HG03175 (cell line): ENCODE results near the gene ADAMTS3.
"Not testable (repeated sequence)": the region's sequence is repeated elsewhere in the genome, so short reads cannot be mapped to it uniquely, and the experiment has no call there.

Experiments used
- ATAC-seq: cut with Tn5 transposase; IDR thresholded peaks from one replicate; pipeline ENCODE4 v1.9.1; 2021; ENCODE audit warnings: mild to moderate bottlenecking, moderate library complexity; ENCODE audit not compliant: unreplicated experiment

Gene ADAMTS3

GRCh38 chr4:72553540-72554337, 15.3 kb downstream of the ADAMTS3 start:
- no peak for ATAC-seq

- ATAC-seq: no peak
Observed at GRCh38 chr4:72552447-72552846, 16.6 kb downstream of the ADAMTS3 start.

GRCh38 chr4:72546456-72546855, 22.6 kb downstream of the ADAMTS3 start:
- ATAC-seq: no peak

DNA sequence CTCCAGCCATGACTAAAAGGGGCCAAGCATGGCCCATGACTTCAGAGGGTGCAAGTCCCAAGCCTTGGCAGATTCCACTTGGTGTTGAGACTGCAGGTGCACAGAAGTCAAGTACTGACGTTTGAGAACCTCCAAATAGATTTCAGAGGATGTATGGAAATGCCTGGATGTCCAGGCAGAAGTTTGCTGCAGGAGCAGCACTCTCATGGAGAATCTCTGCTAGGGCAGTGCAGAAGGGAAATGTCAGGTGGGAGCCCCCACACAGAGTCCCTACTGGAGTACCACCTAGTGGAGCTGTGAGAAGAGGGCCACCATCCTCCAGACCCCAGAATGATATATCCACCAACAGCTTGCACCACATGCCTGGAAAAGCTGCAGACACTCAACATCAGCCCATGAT, 28.3 kb downstream of the ADAMTS3 start:
- ATAC-seq: not testable (repeated sequence)

DNA sequence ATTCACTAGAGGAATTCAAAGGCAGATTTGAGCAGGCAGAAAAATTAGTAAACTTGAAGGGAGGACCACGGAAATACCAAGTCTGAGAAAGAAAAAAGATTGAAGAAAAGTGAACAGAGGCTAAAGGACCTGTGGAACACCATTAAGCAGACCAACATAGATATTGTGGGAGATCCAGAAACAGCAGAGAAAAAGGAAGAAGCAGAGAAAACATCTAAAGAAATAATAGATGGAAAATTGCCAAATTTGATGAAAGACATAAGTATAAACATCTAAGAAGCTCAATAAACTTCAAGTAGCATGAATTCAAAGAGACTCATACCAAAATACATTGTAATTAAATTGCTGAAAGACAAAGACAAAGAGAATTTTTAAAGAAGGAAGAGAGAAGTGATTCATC, 31.0 kb downstream of the ADAMTS3 start:
- no peak for ATAC-seq

DNA sequence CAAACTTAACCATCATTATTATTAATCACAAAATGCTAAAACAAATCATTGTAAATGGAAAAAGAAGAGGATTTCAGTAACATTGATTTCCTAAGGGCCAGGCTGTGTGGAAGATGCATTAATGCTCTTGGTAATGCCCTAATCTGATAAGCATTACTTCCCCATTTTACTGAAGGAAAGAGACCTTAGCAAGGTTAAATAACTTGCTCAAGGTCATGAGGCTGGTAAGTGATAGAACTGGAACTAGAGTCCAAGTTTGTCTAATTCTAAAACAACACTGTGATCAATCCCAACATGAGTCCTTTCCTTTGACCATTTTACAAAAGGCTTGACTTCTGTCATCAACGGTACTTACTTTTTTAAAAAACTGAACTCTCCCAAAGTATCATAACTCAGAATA, 32.6 kb downstream of the ADAMTS3 start:
- no peak for ATAC-seq

DNA sequence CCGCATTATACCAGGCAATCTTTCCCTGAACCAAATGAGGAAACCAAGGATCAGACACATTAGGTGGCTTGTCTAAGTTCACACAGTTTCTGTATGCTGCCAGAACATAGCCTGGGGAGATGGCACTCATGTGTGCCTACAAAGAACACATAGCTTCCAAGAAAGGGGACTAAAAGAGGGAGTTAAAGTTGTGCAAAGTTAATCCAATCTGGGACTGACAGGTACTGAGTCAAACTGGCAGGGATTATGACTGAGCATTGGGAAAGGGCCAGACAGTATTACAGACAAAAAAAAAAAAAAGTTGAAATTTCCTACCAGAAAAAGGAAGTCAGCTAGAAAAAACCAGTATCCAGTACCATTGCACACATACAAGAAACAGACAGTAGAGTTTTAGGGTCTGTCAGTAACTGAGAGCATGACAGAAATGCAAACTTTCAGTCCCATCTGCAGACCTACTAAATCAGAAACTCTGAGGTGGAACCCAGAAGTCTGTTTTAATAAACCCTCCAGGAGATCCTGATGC, 37.2 kb downstream of the ADAMTS3 start:
- no peak for ATAC-seq

DNA sequence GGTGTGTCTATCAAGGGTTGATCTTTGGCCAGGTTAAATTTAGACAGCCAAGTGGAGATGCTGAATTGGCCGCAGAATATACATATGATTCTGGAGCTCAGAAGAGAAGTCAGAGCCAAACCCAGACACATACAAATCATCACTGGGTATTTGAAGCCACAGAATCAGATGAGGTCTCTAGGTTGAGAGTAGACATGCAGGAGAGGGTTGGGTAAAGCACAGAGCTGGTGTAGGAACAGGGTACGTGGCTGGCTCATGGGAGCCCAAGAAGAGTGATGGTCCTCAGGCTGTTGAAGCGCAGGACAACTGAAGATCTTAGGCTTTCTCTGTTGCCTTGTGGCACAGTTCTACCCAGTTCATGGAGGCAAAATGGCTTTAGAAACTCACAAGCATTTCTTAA, 37.7 kb downstream of the ADAMTS3 start:
- no peak for ATAC-seq

DNA sequence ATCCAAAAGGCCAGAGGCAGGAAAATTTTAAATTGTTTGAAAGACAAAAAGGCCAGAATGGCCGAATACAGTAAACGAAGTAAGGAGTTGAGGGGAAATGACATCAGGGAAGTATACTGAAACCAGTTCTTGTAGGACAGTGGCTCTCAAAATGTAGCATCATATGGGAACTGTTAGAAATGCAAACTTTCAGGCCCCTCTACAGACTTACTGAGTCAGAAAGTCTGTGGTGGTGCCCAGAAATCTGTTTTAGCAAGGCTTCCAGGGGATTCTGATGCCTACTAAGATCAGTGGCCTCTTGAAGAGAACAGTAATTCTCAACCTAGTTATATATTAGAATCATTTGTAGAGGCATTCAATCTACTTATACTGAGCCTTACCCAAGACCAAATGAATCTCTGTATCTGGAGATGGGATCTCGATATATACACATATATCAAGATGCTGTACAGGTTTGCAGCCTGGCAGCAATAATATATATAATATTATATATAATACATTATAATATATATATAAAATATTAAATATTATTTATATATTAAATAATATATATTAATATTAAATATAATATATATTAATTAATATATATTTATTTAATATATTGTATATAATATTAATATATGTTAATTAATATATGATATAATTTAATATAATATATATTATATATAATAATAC, 39.7 kb downstream of the ADAMTS3 start:
- ATAC-seq: no peak

GRCh38 chr4:72527038-72527646, 41.9 kb downstream of the ADAMTS3 start:
- ATAC-seq: no peak

- ATAC-seq: no peak
Observed at GRCh38 chr4:72525938-72526337, 43.1 kb downstream of the ADAMTS3 start.

DNA sequence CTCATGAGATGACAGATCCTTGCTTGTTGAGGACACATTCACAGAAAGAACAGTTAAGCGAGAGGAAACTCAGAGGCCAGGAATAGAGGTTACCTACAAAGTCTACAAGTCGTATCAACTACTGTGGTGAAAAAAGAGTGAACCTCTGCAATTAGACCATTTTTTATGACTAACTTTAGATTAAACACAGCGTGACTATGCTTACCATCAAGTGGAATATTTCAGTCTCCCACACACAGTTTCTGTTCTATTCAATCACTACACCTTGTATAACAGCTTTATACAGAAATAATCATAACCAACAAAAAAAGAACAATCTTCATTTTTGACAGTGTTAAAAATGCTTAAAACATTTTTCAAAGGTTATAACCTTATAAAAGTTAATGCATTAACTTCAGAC, 46.6 kb downstream of the ADAMTS3 start:
- ATAC-seq: no peak

- no peak for ATAC-seq
Observed at GRCh38 chr4:72513227-72513626, 55.8 kb downstream of the ADAMTS3 start.

- ATAC-seq: no peak
Observed at GRCh38 chr4:72507860-72508419, 61.1 kb downstream of the ADAMTS3 start.

DNA sequence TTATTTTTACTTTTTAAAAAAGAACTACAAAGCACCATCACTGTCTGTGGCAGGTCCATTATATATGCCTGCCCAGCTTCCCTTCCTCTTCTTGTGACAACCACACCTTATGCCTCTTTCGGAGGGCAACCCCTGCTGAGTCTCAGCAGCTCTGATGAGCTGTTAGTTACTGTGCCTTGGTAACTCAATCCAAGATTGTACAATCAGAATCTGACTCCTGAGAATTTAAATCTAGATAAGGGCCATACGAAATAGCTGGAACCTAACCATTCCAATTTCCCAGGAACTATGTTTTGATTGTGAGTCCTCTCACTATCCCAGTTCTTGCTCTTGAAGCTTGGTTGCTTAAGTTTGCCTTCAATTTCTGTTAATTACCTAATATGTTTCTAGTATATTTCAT, 61.9 kb downstream of the ADAMTS3 start:
- ATAC-seq: no peak

DNA sequence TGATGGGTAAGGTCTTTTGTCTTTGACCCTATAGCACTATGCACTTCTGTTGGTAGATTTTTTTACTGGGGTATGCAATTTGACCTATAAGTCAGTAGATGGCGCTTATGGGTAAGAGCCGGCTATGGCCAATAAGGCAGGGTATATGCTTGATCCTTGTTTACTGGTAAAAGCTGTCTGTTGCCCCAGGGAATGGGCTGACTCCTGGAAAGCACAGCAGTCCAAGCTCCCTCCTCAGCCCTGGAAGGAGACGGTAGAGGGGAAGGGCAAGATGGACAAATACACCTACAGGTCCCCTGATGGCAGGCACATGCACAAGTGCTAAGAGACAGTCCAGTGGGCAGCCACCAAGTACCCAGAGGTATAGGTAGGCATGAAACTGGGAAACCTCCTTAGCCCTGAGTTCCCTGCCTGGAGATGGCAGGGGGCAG, 63.7 kb downstream of the ADAMTS3 start:
- peak; percentile 83 for ATAC-seq

DNA sequence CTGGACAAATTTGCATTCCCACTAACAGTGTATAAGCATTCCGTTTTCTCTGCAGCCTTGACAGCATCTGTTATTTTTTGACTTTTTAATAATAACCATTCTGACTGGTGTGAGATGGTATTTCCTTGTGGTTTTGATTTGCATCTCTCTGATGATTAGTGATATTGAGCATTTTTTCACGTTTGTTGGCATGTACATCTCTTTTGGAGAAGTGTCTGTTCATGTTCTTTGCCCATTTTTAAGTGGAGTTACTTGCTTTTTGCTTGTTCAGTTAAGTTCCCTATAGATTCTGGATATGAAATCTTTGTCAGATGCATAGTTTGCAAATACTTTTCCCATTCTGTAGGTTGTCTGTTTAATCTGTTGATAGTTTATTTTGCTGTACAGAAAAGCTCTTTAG, 68.8 kb downstream of the ADAMTS3 start:
- ATAC-seq: no peak

DNA sequence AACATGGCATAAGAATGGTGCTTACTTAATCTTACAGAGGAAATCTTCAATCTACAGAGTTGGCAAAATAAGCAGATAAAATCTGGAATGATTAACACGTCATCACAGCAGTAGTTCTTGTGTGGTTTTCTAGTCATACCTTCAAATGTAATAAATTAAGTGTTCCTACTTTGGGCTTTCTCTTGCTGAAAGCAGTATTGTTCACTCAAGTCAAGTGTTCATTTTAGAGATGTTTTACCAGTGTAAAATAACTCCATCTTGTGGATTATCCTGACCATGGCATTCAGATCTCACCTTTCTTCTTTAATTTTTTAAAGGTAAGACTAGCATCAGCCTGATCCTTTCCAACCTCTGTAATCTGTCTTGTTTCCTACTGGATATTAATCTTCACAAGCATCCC, 72.9 kb downstream of the ADAMTS3 start:
- ATAC-seq: no peak

- ATAC-seq: no peak
Observed at GRCh38 chr4:72494156-72494555, 74.9 kb downstream of the ADAMTS3 start.

DNA sequence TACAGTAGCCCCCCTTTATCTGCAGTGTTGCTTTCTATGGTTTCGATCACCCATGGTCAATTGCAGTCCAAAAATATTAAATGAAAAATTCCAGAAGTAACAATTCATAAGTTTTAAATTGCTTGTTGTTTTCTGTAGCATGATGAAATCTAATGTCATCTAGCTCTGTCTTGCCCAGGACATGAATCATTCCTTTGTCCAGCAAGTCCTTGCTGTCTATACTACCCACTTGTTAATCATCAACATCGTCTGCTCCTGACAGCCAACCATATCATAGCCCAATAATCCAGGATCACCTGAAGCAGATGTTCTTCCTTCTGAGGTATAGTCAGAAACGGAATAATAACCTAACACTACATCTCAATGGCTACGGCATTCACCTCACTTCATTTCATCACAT, 79.8 kb downstream of the ADAMTS3 start:
- no peak for ATAC-seq

GRCh38 chr4:72486991-72487390, 82.0 kb downstream of the ADAMTS3 start:
- no peak for ATAC-seq
